Fibroblast of skin of left biceps (primary cell): ENCODE data around the gene A3GALT2.

Experiments
- DNase-seq, 2 experiments: peaks; one replicate each; pipeline ENCODE4 v3.0.0-alpha.2; 2013; ENCODE audit warnings: low read depth in 2 of 2

A3GALT2 gene

DNA sequence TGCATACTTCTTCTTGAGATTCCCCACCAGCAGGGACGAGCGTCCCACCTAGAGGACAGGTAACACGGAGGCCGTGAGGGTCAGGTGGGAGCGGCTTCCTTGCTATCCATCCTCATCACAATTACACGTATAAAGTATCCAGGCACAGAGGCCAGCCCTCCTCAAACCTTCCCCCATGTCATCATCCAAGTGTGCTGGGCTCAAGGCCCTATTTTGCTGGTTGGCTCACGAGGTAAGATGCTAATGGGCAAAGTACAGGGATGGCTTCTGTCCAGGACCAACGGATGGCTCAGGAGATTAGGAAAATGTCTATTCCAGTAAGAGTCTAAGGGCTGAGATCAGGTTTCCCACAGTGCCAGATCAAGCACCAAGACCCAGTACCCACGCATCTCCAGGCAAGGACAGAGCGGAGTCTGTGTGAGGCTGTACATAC lies 11.5 kb upstream of the A3GALT2 start:
- DNase-seq, result no peak

DNA sequence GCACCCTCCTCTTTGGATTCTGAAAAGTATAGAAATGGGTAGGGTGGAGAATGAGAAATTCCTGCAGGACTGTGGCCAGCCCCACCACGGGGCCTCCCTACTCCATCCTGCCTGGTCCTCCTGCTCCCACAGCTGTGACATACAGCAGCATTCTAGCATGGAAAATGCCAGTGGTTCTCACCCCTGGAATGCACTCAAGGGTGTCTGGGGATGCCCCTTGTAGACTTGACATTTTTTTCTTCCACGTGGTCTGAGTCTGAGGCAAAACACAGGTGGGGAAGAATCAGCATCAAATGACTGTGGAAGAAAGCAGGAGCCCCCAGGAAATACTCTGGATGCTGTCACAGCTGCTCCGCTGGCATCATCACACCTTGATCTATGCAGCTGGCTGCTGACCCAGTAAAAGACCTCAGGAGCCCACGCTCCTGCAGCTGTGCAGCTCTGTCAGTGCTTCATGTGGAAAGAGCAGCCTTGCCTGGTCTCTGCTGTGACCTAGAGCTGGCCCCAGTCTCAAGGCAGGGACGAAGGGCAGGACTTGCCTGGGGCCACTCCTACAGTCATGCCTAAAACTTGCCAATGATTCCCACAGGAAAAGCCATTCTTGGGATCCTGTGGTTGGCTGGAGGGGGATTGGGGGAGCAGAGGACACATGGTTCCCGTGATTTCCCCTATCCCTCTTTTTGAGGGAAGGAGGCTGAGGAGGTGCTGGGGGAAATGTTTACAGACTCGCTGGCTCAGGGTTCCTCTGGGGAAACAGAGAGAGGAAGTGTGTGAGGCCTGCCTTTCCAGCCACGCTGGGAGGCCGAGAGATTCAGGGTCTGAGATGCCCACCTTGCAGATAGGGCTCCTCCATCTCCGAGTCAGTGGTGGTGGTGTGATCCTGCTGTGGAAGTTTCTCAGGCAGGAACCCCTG lies 10.8 kb upstream of the A3GALT2 start:
- no peak for DNase-seq

DNA sequence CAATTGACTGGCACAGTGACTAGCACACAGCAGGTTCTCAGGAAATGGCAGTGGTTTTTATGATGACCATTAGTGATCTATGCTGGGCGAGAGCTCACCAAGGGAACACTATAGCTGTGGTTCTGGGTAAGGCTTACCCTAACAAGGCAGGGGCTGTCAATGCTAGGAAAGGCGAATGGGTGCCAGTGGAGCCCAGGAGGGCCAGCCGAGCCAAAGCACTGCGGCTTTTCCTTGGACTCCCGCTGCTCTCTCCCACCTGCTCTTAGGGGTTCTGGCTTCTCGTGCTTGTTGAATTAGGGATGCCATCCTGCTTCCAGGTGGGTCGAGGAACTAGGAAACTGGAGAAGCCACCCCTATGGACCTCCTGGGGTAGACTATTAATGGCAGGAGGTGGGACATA lies 10.0 kb upstream of the A3GALT2 start:
- no peak for DNase-seq

DNA sequence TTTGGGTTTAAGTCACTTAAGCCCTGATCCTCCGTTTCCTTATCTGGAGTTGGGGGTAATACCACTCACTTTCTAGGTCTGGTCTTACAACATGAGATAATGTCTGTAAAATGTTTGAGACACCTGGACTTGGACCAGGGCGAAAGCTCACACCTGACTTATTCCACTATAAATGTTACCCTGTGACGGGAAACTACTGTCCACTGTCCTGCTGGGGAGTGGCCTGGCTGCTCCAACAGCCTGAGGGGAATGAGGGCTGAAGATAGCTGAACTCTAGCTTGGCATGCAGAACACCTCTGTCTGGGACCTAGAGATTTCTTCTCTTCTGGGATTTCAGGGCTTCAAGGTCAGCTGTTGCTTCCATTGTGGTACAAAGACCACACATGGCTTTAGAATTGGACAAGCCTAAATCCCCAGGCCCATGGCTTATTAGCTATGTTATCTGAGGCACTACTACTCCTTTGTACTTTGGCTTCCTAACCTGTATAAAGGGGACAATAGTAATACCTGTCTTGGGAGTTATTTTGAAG lies 9.5 kb upstream of the A3GALT2 start:
- no peak for DNase-seq

DNA sequence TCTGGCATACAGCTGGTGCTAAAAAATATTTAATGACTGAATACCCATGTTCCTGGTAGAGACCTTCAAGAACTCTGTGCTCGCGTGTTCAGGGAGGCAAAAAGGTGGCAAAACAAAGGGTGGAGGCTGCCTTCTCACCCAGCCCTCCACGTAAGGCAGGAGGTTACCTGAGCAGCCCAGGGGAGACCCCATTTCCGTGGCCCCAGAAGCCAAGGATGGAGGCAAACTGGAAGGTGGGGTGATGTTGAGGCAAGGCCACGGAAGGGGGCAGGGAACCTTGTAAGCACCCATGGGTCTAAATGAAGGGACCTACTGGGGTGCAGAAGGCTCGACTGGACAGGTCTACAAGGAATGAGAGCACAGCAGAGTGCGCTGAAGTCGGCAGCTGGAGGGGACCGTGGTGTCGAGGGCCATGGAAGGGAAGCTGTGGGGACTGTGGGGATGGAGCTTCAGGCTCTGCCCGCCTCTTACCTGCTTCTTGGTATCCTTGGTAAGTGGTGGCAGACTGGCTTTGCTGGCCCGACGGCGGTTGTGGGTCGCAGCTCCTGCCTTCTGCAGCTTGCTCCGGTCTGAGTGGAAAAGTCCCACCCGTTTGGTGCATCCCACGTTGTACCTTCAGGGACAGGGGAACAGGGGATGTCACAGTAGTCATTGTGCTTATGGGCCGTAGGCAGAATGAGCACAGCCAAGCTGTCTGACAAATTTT lies 8.9 kb upstream of the A3GALT2 start:
- no peak for DNase-seq

DNA sequence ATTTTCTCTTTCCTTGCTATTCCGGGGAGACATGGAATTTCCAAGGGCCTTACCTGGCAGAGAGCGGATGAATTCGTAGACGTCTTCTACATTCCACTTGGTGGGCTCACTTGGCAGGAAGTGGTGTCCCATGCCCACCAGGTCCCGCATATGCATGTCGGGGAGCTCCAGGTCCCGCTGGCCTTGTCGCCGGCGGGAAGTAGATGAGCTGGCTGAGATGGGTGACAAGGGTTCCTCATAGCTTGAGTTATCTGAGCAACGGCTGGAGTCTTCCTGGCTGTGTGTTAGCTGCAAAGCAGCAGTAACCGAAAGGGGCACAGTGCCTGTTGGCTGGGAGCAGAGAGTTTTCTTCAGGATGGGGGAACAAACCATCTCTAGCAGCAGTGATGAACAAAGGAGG lies 7.9 kb upstream of the A3GALT2 start:
- no peak for DNase-seq

DNA sequence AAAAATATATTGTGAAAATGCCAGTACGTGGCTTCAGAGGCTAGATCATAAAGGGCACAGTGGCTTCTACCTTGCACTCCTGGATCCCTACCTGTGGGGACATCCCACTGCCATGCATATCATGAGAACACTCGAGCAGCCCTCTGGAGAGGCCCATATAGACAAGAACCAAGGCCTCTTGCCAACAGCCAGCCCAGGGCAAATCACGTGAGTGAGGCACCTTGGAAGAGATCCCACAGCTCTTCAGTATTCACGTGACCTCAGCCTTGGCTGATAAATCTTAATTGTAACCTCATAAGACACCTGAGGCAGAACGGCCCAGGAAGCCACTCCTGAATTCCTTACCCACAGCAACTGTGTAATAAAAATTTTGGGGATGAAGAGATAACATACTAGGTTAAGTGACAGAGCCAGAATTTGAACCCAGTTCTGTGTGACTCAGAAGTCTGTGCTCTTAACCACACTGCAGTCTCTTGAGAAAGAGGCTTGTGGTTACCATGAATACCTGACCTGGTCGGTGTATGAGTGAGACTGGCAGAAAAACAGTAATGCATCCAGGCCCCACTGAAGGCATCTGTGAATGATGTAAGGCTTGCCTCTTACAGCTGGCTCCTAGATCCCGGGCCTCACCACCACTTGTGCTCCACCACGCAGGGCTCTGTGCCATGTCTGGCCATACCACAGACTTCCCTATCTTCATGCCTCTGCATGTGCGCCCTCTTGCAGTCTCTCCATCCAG lies 6.9 kb upstream of the A3GALT2 start:
- DNase-seq, result peak; percentile 71 to 72

DNA sequence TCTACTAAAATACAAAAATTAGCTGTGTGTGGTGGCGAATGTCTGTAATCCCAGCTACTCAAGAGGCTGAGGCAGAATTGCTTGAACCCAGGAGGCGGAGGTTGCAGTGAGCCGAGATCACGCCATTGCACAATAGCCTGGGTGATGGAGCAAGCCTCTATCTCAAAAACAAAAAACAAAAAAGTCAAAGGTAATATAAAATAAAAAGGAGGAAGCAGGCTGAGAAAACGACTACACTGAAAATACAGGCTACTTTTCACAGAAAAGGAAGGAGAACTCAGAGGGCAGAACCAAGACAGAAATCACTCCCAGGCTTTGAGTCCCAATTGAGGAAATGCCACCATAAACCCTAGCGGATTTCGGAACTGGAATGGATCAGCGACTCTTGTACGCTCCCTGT lies 5.9 kb upstream of the A3GALT2 start:
- no peak for DNase-seq

DNA sequence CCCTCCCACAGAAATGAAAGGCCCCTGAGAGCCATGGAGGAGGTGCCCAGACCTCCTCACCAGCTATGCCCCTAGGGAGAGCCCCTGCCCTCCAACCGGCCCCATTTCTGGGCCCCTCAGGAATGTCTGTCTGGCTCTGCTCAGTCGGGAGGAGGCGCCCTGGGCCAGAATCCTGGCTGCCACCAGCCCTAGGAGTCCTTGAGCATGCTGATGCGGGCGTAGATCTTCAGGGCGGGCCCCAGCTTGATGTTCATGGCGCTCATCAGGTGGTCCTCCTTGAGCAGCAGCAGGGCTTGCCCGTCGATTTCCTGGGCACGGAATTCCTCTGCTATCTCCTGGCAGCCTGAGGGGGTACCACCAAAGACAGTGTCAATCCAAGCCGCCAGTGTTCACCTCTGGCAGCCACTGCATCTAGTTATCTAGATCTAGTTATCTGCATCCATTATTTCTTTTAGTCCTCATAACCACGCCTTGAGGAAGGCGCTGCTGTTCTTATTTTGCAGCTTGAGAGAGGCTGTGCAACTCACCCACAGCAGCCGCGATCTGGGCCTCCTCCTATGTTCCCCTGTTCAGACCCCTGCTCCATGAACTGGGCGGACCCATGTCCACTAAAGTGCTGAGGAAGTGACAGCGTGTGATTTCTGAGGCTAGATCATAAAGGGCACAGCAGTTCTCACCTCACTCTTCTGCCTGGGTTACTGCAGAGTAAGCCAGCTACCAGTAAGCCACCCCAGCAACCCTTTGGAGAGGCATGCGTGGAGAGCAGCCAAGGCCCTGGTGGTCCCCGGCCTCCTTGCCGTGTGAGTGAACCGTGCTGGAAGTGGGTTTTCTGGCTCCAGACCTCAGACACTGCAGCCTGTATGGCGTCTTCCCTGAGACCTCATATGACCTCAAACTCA lies 4.0 kb upstream of the A3GALT2 start:
- no peak for DNase-seq

DNA sequence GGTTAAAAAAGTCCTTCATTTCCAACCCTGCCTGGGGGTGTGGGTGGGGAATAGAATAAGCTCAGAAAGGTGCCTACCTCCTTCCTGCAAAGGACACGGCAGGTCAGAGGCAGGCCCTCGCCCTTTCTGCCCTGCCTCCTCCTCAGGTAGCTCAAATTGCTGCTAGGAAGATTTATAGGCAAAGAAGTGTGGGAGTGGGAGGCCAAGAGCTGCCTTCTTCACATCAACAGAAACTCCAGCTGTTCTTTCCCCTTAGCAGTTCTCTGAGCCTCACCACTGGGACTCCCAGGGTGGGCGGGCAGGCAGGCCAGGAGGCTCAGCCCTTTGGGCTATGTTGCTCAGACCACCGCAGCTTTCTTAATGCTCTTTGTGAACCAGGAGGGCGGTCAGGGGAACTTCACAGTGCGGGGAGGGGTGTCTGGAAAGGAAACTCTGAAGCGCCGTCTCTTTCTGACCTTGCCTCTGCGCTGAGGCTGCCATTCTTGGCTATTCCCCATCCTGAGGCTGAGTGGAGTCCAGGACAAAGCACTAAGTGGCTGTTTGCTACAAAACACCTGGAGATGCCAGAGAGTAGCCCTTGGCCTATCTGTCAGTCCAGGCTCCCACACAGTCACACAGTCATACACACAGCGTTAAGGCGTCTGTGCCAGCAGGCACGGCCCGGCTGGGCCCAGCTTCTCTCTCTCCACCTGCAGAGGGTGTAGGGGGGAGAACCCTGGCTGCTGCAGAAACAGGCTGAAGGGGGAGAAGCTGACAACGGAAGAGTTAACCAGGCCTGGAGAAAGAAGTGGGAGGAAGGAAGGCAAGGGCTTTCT lies 3.0 kb upstream of the A3GALT2 start:
- no peak for DNase-seq

DNA sequence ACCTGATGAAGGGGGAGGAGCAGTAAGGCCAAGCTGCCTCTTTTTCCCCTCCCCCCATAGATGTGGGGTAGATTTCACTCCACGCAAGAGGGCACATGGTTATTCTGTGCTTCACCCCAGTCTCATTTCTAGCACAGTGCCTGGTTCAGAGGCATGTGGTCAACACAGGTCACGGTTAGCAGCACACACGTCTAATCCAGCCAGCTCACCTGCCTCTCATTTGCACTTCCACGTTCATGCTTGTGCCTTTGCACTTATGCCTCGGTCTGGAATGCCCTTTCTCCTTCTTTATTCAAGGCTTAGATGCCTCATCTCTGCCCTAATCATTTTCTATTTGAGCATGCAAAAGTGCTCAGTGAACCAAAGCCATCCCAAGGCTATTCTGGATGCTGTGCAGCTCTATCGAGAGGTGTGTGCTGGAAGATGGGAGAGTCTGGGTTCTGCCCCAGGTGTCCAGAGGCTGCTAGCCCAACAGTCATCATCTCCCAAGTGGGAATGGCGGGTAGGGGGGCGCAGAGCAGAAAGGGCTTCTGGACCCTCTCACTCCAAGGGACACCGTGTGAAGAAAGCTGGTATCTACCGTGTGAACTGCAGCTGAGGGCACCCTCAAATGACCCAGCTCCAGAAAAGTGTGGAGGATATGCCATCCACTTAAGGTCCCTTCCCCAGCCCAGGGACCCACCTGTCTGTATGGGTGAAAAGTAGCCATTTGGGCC lies 2.1 kb upstream of the A3GALT2 start:
- DNase-seq, result no peak

DNA sequence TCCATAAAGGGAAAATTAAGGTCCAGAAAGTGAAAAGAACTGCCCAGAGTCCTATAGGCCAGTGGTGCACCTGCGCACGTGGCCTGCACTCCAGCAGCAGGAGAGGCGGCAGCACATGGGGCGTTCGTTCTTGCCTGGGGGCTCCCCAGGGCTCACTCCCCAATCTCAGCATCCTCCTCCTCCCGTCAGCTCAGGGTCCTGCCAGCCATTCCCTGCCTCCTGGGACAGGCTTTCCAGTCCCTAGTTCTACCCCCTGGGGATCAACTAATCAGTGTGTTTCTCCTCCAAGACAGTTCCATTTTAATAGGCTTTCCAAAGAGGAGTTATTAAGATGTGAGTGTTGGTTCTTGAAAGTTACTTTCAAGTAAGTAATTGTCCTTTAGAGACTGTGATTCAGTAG lies 1.2 kb upstream of the A3GALT2 start:
- DNase-seq, result no peak

DNA sequence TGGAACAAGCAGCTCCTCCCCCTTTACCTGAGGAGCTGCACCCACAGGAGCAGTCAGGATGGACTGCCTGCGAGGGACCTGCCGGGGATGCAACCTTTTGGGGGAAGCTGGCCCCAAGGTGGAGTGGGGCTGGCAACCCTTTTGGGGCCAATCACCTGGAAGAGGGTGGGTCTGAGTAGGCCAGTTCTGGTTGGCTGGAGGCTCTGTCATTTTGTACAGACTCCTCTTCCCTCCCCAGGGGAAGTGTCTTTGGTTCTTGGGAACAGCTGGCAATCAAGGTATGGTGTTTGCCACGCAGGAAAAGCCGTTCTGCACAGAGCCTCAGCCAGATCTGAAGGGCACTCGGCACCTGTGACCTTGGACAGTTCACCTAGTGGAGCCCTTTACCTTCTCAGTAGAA lies 280 bp upstream of the A3GALT2 start:
- DNase-seq, result no peak

DNA sequence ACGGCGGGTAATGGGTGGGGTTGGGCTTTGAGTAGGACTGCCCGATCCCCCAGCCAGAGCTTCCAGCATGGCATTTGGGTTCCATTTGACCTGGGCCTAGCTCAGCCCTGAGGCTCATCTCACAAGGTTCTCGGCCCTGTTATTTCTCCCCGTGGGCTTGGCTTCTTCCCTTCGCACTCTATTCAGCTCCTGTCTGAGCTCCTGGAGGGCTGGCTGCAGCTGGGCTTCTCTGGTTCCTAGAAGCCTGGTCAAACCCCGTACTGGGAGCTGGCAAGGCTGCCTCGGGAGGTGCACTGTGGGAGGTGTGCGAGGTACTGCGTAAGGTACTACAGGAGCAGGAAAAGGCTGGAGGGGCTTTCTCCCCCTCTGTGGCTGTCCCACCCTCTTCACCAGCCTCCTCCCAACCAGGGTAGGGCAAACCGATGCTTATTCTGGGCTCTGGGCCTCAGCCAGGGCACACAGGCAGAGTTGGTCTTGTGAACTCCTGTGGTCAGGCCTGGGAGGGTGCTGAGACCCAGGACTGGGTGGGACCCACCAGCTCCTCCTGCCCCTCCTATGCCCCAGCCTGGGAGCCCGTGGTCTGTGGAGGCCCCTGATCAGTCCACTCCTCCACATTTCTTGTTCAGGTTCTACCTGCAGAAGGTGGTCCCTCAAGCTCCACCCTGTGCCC lies 814 bp downstream of the A3GALT2 start:
- no peak for DNase-seq

DNA sequence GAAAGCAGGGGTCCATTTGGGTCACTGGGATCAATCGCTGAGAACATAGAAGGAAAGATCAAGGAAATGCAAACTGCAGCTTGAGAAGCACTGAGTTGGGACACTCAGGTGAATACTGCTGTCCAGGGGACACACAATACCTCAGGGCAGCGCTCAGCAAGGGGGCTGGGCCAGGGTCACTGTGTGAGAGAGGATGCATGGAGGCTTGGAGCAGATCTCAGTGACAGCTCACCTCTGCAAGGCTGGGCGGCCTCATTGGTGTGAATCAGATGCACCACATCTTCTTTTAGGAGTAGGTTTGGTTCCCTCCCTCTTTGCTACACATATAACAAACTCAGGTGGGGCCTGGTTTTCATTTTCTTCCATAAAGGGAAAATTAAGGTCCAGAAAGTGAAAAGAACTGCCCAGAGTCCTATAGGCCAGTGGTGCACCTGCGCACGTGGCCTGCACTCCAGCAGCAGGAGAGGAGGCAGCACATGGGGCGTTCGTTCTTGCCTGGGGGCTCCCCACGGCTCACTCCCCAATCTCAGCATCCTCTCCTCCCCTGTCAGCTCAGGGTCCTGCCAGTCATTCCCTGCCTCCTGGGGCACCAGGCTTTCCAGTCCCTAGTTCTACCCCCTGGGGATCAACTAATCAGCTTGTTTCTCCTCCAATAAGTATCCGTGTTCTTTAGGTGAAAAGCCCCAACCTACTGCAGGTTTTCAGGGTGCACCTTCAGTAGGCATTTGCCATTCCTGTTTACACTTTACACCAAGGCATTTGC lies 1.5 kb downstream of the A3GALT2 start:
- no peak for DNase-seq

DNA sequence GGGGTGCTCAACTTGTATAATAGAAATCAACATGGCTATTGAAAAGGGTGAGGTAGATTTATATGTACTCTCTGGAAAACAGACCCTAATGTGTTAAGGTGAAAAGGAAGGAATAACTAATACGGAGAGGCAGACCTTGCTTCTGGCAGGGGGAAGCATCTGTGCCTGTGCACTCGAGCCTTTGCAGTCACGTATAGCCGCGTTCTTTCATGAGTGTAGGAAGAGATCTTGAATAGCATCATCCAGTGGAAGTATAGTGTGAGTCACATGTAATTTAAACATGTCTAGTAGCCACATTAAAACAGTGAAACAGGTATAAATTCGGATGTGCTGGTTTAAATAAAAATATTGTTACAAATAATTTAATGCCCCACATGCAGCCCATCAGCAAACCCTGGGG lies 3.0 kb downstream of the A3GALT2 start:
- no peak for DNase-seq

DNA sequence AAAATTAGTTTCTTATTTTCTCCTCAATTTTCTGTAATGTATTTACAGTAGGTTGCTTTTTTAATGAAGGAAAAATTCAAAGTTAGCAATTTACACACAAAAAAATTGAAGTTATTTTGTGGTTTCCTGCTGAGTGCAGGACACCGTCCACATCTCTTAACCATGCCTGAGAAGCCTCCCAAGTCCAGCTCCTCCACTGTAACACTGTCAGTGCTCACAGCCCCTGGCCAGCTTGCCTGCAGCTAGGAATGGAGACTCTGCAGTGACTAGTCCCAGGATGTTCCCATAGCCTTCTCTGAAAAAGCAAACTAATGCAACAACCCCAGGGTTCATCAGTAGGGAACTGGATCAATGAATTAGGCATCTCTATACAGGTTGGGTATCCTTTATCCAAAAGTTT lies 3.5 kb downstream of the A3GALT2 start:
- no peak for DNase-seq

DNA sequence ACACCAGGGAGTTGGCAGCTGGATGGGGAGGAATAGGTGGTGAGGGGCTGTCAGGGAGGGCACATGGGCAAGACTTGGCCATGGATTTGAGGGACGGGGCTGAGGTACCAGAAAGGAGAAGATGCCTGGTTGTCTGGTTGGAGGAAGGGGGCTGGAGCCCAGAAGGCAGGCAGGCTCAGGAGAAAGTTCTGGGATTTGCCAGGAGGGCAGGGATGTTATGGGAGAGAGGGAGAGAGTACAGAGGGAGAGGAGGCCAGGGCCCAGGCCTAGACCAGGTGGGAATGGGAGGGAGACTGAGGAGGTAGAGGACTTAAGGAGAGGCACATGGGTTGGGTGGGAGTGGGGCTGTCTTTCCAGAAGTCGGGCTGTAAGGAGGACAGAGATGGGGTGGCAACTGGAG lies 4.3 kb downstream of the A3GALT2 start:
- no peak for DNase-seq
